ENCODE results near the gene CDPF1. TPM values are rescaled to one million over a fixed set of nuclear protein-coding genes. Genes with fewer than 3 reads are reported as not detected.

The CDPF1 gene
- total RNA-seq, 2 experiments from 2014 or later: 1.6 to 2.6 TPM

DNA sequence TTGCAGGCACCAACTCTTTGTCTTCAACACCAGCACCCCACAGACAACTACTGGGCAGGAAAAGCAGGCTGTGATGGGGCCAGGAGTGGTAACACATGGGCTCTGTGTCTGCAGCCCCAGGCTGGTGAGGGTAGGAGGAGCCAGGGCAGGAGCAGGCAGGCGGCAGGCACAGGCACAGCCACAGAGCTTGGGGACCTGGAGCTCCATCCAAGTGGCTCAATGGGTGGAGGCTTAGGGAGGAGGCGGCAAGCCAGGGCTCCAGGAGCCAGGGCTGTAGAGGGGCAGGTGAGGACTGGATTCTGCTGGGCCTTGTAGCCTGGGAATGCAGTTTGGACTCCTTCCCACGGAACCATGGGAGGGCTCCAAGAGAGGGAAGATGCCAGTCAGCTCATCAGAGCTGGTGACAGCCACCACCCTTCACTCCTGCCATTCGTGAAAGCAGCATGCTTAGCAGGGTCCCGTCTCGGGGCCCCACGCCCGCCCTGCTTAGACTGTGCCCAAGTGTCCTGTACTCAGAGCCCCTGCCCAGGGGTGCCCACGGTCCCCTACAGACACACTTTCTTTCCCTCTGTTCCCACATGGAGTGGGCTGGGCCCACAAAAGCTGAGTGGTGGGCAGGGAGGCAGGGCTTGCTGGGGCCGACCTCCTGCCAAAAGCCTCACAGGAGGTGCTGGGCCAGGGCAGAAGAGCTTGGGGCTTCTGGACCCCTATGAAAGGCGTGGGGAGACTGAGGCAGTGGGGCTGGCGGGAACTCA, 30.1 kb upstream of the CDPF1 start:
- ChIA-PET CTCF (no interaction called here), POLR2A (no interaction called here)
- intact Hi-C loops (cut with DNase I, micrococcal nuclease): no loop called here
- Histone ChIP-seq H3K27ac (ENCODE audit: low read depth in 1 of 2, low read length in 2 of 2) (no peak overlapping the region), H3K36me3 (ENCODE audit: insufficient read depth, low read length) (peaks cover 39% of the 10 kb centered on the region), H3K9me3 (ENCODE audit: control insufficient read depth in 1 of 2, insufficient read depth in 1 of 2, low read length in 2 of 2) (no peaks in the 10 kb centered on the region), H3K4me3 (ENCODE audit: low read length) (no peak overlapping the region), H3K27me3 (ENCODE audit: control insufficient read depth in 1 of 2, insufficient read depth in 2 of 2, low read length in 2 of 2) (no peaks in the 10 kb centered on the region), H3K4me1 (ENCODE audit: insufficient read depth, low read length) (peaks cover 7% of the 10 kb centered on the region)
- Mint-ChIP-seq H3K4me3 (no peak overlapping the region), H3K27ac (no peak overlapping the region), H3K9me3 (no peaks in the 10 kb centered on the region), H3K4me1 (ENCODE audit: low read depth) (no peaks in the 10 kb centered on the region), H3K36me3 (ENCODE audit: low read depth) (peaks cover 29% of the 10 kb centered on the region), H3K27me3 (no peaks in the 10 kb centered on the region)
- DNase-seq (no peak), ATAC-seq (ENCODE audit: poor library complexity) (no peak)
- TF ChIP-seq, protein P1, sequence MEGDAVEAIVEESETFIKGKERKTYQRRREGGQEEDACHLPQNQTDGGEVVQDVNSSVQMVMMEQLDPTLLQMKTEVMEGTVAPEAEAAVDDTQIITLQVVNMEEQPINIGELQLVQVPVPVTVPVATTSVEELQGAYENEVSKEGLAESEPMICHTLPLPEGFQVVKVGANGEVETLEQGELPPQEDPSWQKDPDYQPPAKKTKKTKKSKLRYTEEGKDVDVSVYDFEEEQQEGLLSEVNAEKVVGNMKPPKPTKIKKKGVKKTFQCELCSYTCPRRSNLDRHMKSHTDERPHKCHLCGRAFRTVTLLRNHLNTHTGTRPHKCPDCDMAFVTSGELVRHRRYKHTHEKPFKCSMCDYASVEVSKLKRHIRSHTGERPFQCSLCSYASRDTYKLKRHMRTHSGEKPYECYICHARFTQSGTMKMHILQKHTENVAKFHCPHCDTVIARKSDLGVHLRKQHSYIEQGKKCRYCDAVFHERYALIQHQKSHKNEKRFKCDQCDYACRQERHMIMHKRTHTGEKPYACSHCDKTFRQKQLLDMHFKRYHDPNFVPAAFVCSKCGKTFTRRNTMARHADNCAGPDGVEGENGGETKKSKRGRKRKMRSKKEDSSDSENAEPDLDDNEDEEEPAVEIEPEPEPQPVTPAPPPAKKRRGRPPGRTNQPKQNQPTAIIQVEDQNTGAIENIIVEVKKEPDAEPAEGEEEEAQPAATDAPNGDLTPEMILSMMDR (IDR thresholded peaks at IDR 0.05): no peak

DNA sequence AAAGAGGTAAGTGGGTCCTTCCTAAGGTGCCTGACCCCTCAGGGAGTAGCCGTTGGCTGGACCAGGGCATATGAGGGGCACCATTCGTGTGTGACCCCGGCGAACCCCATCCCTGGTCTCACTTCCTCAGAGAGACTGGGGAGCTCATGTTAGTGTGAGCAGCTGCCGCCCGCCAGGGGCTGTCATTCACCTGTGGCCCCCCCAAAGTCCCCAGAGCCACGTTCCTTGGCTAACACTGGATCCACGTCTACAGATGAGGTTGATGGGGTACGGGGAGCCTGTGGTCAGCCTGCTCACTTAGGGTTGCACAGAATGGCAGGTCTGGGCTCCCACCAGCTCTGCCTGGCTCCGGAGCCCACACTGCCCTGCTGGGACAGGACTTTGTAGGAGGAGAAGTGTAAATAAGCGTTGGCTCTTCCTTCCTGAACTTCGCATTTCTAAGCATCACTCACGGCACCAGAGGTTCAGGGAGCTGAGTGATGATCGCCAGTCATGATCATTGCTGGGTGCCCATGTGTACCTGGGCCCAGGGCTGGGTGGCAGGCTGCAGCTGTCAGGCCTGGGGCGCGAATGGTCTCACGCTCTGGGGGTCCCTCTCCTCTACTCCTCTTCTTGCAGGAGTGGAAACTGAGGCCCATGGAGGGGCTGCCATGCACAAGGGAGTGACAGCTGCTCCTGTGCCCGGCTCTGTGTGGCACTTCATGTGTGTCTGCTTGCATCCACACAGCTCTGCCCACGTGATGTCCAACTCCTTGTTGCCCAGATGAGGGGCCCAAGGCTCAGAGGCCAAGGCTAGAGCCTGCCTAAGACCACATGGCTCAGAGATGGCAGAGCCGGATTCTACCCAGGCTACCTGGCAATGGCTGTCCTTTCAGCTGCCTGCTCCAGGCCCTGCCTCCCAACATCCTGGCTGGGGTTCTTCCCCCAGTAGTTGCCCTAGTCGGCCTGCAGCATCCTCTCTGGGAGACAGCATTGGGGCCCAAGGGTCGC, 28.9 kb upstream of the CDPF1 start:
- Mint-ChIP-seq H3K27ac (no peak overlapping the region), H3K4me3 (no peak overlapping the region)
- peaks cover 7% of the 10 kb centered on the region for H3K4me1 ChIP-seq (ENCODE audit: insufficient read depth, low read length)

DNA sequence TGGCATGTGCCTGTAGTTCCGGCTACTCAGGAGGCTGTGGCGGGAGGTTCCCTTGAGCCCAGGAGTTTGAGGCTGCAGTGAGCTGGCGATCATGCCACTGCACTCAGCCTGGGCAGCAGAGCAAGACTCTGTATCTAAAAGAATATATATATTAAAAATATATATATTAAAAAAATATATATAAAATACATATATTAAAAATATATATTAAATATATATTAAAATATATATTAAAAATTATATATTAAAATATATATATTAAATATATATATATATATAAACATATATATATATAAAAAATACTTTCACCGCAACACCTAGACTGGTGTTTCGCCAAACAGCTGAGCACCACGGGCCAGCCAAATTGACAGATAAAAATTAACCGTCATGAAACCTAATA, 26.5 kb upstream of the CDPF1 start:
- intact Hi-C loops (cut with DNase I, micrococcal nuclease): no loop called here
- POLR2A ChIA-PET: interaction anchor here (0.7 kb wide), 1 partner anchor 289 kb away, joined by 3 read pairs; no protein-coding TSS in a partner anchor
- no peak overlapping the region for H3K27ac Mint-ChIP-seq
- no peak for DNase-seq
- peaks cover 25% of the 10 kb centered on the region for H3K36me3 ChIP-seq (ENCODE audit: insufficient read depth, low read length)
- no peak overlapping the region for H3K4me3 Mint-ChIP-seq
- H3K4me3 ChIP-seq (ENCODE audit: low read length): no peak overlapping the region
- TF ChIP-seq, protein P1 (IDR thresholded peaks at IDR 0.05): no peak
- H3K9me3 Mint-ChIP-seq: no peaks in the 10 kb centered on the region
- H3K9me3 ChIP-seq (ENCODE audit: control insufficient read depth in 1 of 2, insufficient read depth in 1 of 2, low read length in 2 of 2): no peaks in the 10 kb centered on the region
- H3K36me3 Mint-ChIP-seq (ENCODE audit: low read depth): peaks cover 13% of the 10 kb centered on the region
- no peak for ATAC-seq (ENCODE audit: poor library complexity)
- no peaks in the 10 kb centered on the region for H3K4me1 Mint-ChIP-seq (ENCODE audit: low read depth)
- H3K27me3 ChIP-seq (ENCODE audit: control insufficient read depth in 1 of 2, insufficient read depth in 2 of 2, low read length in 2 of 2): no peaks in the 10 kb centered on the region
- H3K27me3 Mint-ChIP-seq: no peaks in the 10 kb centered on the region
- peaks cover 7% of the 10 kb centered on the region for H3K4me1 ChIP-seq (ENCODE audit: insufficient read depth, low read length)
- CTCF ChIA-PET: interaction anchor here (1.4 kb wide), 1 partner anchor 20 kb away, joined by 3 read pairs; the partner anchor contains the start of gene GTSE1
- no peak overlapping the region for H3K27ac ChIP-seq (ENCODE audit: low read depth in 1 of 2, low read length in 2 of 2)

More for the DNA sequence above, 28.9 kb upstream of the CDPF1 start:
- Histone ChIP-seq H3K4me3 (ENCODE audit: low read length) (no peak overlapping the region), H3K27me3 (ENCODE audit: control insufficient read depth in 1 of 2, insufficient read depth in 2 of 2, low read length in 2 of 2) (no peaks in the 10 kb centered on the region), H3K36me3 (ENCODE audit: insufficient read depth, low read length) (peaks cover 35% of the 10 kb centered on the region), H3K27ac (ENCODE audit: low read depth in 1 of 2, low read length in 2 of 2) (no peak overlapping the region), H3K9me3 (ENCODE audit: control insufficient read depth in 1 of 2, insufficient read depth in 1 of 2, low read length in 2 of 2) (no peaks in the 10 kb centered on the region)
- DNase-seq (no peak), ATAC-seq (ENCODE audit: poor library complexity) (no peak)
- TF ChIP-seq, protein P1 (IDR thresholded peaks at IDR 0.05): no peak
- Mint-ChIP-seq H3K36me3 (ENCODE audit: low read depth) (peaks cover 23% of the 10 kb centered on the region), H3K27me3 (no peaks in the 10 kb centered on the region), H3K9me3 (no peaks in the 10 kb centered on the region), H3K4me1 (ENCODE audit: low read depth) (no peaks in the 10 kb centered on the region)
- ChIA-PET CTCF (no interaction called here), POLR2A (no interaction called here)
- intact Hi-C loops (cut with DNase I, micrococcal nuclease): no loop called here
